OCI-LY7 (cell line): ENCODE measurements around the gene KCNJ5. TPM values are rescaled to one million over a fixed set of nuclear protein-coding genes. Genes with fewer than 3 reads are reported as not detected.
A peak's percentile ranks its signal among the peaks of the same experiment; 100 is the strongest.

Experiments
- BruUV-seq: library from RNA; stranded (reverse); fragments of 400-500 nt; replicated peaks from 2 replicates; lab custom pipeline; 2021; lab: Mats Ljungman, UMichigan
- CTCF ChIA-PET: fragments of 300-600 bp; sonication (Branson Sonifier 250); formaldehyde crosslinking; loops from one replicate; lab custom pipeline; 2022; ENCODE audit warnings: antibody characterized with exemption; ENCODE audit not compliant: unreplicated experiment; lab: Charles Lee
- POLR2A ChIA-PET: fragments of 300-600 bp; sonication (Branson Sonifier 250); formaldehyde crosslinking; loops from one replicate; lab custom pipeline; 2022; ENCODE audit warnings: antibody characterized with exemption; lab: Charles Lee
- DNase-seq: peaks from one replicate; pipeline ENCODE4 v3.0.0-alpha.2; 2015; ENCODE audit warnings: low spot score
- H2AFZ ChIP-seq: fragments of 200-600 bp; sonication (generic), shearing (Covaris generic); 2 replicates; pipeline ENCODE4 v1.6.1; 2014; ENCODE audit warnings: mild to moderate bottlenecking, antibody characterized with exemption, low read length, moderate library complexity
- H3K27ac ChIP-seq: fragments of 200-600 bp; sonication (generic); 2 replicates; pipeline ENCODE4 v1.5.1; 2014; ENCODE audit warnings: mixed run types, low read depth, mild to moderate bottlenecking, moderate library complexity, low read length, inconsistent platforms; ENCODE audit not compliant: poor library complexity, severe bottlenecking
- H3K36me3 ChIP-seq: fragments of 200-600 bp; sonication (generic); 2 replicates; pipeline ENCODE4 v1.6.1; 2014; ENCODE audit warnings: mild to moderate bottlenecking, antibody characterized with exemption, low read length, moderate library complexity, mixed read lengths; ENCODE audit not compliant: insufficient read depth
- H3K4me1 ChIP-seq: fragments of 200-600 bp; sonication (generic); 2 replicates; pipeline ENCODE4 v1.5.1; 2014; ENCODE audit warnings: mild to moderate bottlenecking, low read length; ENCODE audit not compliant: insufficient read depth, poor library complexity, severe bottlenecking
- H3K4me2 ChIP-seq: fragments of 200-600 bp; sonication (generic); 2 replicates; pipeline ENCODE4 v1.6.1; 2014; ENCODE audit warnings: mild to moderate bottlenecking, low read length
- H3K4me3 ChIP-seq: fragments of 200-600 bp; sonication (generic); 2 replicates; pipeline ENCODE4 v1.5.1; 2014; ENCODE audit warnings: mild to moderate bottlenecking, low read depth, low read length; ENCODE audit not compliant: poor library complexity, severe bottlenecking
- H3K79me2 ChIP-seq: fragments of 200-600 bp; sonication (generic); 2 replicates; pipeline ENCODE4 v1.6.1; 2016; ENCODE audit warnings: low read depth, mild to moderate bottlenecking, low read length, moderate library complexity, mixed read lengths; ENCODE audit not compliant: insufficient read depth
- H3K9me2 ChIP-seq: fragments of 200-600 bp; sonication (generic); 2 replicates; pipeline ENCODE4 v1.6.1; 2016; ENCODE audit warnings: mild to moderate bottlenecking, low read length, mixed read lengths; ENCODE audit not compliant: insufficient read depth
- H3K9me3 ChIP-seq: fragments of 200-600 bp; sonication (generic); 2 replicates; pipeline ENCODE4 v1.6.1; 2014; ENCODE audit warnings: mild to moderate bottlenecking, mixed run types, low read length, mixed read lengths
- H4K20me1 ChIP-seq: fragments of 200-600 bp; sonication (generic); 2 replicates; pipeline ENCODE4 v1.6.1; 2014; ENCODE audit warnings: mild to moderate bottlenecking, antibody characterized with exemption, low read length, moderate library complexity, mixed read lengths; ENCODE audit not compliant: insufficient read depth
- CTCF ChIP-seq: fragments of 200-600 bp; sonication (generic); conservative IDR thresholded peaks from 2 replicates; pipeline ENCODE4 v1.5.1; 2014; ENCODE audit warnings: mild to moderate bottlenecking, antibody characterized with exemption, low read length, moderate library complexity, mixed read lengths
- EZH2phosphoT487 ChIP-seq: fragments of 200-600 bp; sonication (generic); IDR thresholded peaks from 2 replicates; pipeline ENCODE4 v1.6.1; 2018; ENCODE audit warnings: low read depth, borderline replicate concordance, mild to moderate bottlenecking, mixed run types, antibody characterized with exemption, low read length, moderate library complexity, mixed read lengths
- intact Hi-C: fragments of 100-400 bp; cut with micrococcal nuclease; formaldehyde crosslinking; loops from one replicate; pipeline ENCODE4 v1.10.0; 2022; ENCODE audit not compliant: unreplicated experiment
- total RNA-seq, 2 experiments: library from RNA; depleted of rRNA in 1 of 2; stranded (reverse); fragments of >200 nt in 1 of 2; shearing (Covaris generic) in 1 of 2; gene quantifications; 2 replicates each; pipeline ENCODE4 v1.2.3, GENCODE V29; 2014 to 2022

KCNJ5 gene
- total RNA-seq, 2 experiments from 2014 or later: not detected

GRCh38 chr11:128843198-128843785 lies 47.9 kb upstream of the KCNJ5 start:
- CTCF ChIA-PET: interaction anchor here (1.3 kb wide), 1 partner anchor 12 kb away, joined by 3 read pairs; no protein-coding TSS in a partner anchor
- no peaks in the 10 kb centered on the region for H4K20me1 ChIP-seq
- no peak overlapping the region for H3K4me3 ChIP-seq
- H3K27ac ChIP-seq: peak overlapping the region; percentile 96
- no TSS peak for BruUV-seq
- intact Hi-C loops: loop anchor here (2.0 to 5.0 kb wide), 2 partner anchors 290 to 371 kb away; no protein-coding TSS in a partner anchor
- no peaks in the 10 kb centered on the region for H3K9me2 ChIP-seq
- H3K4me2 ChIP-seq: peak overlapping the region; percentile 59; the same call in 1 of the 2 replicates
- no peak for TF ChIP-seq EZH2phosphoT487
- no peak for TF ChIP-seq CTCF
- no peaks in the 10 kb centered on the region for H3K9me3 ChIP-seq
- H3K79me2 ChIP-seq: no peaks in the 10 kb centered on the region
- H3K4me1 ChIP-seq: peaks cover 71% of the 10 kb centered on the region
- POLR2A ChIA-PET: interaction anchor here (0.8 to 1.5 kb wide), 2 partner anchors 33 to 215 kb away, joined by 4 read pairs; no protein-coding TSS in a partner anchor
- peak overlapping the region; percentile 55; the same call in 1 of the 2 replicates for H2AFZ ChIP-seq
- no peak for DNase-seq
- H3K36me3 ChIP-seq: no peaks in the 10 kb centered on the region

- peak; percentile 78 for DNase-seq
- no peak for TF ChIP-seq EZH2phosphoT487
- TF ChIP-seq CTCF: no peak
- ChIA-PET CTCF (interaction anchor here (0.6 to 1.7 kb wide), 4 partner anchors 10 to 69 kb away, joined by 3 to 6 read pairs (median 3); no protein-coding TSS in a partner anchor), POLR2A (interaction anchor here (0.6 to 2.8 kb wide), 14 partner anchors 10 to 799 kb away, joined by 3 to 9 read pairs (median 4); no protein-coding TSS in a partner anchor)
- H3K4me2 ChIP-seq: peak overlapping the region; percentile 59
- no peaks in the 10 kb centered on the region for H3K9me3 ChIP-seq
- peaks cover 65% of the 10 kb centered on the region for H3K4me1 ChIP-seq
- H3K9me2 ChIP-seq: no peaks in the 10 kb centered on the region
- peak overlapping the region; percentile 51 for H3K27ac ChIP-seq
- no peaks in the 10 kb centered on the region for H3K79me2 ChIP-seq
- H2AFZ ChIP-seq: peak overlapping the region; percentile 64; the same call in 1 of the 2 replicates
- no peaks in the 10 kb centered on the region for H3K36me3 ChIP-seq
- no TSS peak for BruUV-seq
- H3K4me3 ChIP-seq: no peak overlapping the region
- intact Hi-C loops: no loop called here
- H4K20me1 ChIP-seq: no peaks in the 10 kb centered on the region
These were observed 45.8 kb upstream of the KCNJ5 start for GRCh38 chr11:128845334-128845780.

- CTCF ChIA-PET: interaction anchor here (0.6 kb wide), 1 partner anchor 11 kb away, joined by 3 read pairs; no protein-coding TSS in a partner anchor
- no TSS peak for BruUV-seq
- no peak for DNase-seq
- intact Hi-C loops: no loop called here
- TF ChIP-seq EZH2phosphoT487 (no peak), CTCF (no peak)
- POLR2A ChIA-PET: no interaction called here
- H3K79me2 ChIP-seq: no peaks in the 10 kb centered on the region
- H3K4me3 ChIP-seq: no peak overlapping the region
- no peak overlapping the region for H2AFZ ChIP-seq
- H3K4me2 ChIP-seq: no peak overlapping the region
- H3K27ac ChIP-seq: no peak overlapping the region
- no peaks in the 10 kb centered on the region for H3K36me3 ChIP-seq
- H3K9me2 ChIP-seq: no peaks in the 10 kb centered on the region
- H4K20me1 ChIP-seq: no peaks in the 10 kb centered on the region
- no peaks in the 10 kb centered on the region for H3K9me3 ChIP-seq
- H3K4me1 ChIP-seq: peaks cover 48% of the 10 kb centered on the region
These were observed 44.2 kb upstream of the KCNJ5 start for GRCh38 chr11:128846985-128847384.
